Heart right ventricle (tissue), 16 donors: ENCODE results near the gene IFNL1. TPM values are rescaled to one million over a fixed set of nuclear protein-coding genes. Genes with fewer than 3 reads are reported as not detected.
A peak's percentile ranks its signal among the peaks of the same experiment; 100 is the strongest.
"Not testable (repeated sequence)": the region's sequence is repeated elsewhere in the genome, so short reads cannot be mapped to it uniquely, and the experiment has no call there.

Experiments used
- ATAC-seq, 8 donors: fragments of 200-7000 bp; cut with Tn5 transposase; one replicate each; pipeline ENCODE4 v1.9.1; 2020; ENCODE audit warnings: mild to moderate bottlenecking in 8 of 8, moderate library complexity in 8 of 8, moderate number of reproducible peaks in 1 of 8
- DNase-seq, 2 donors: peaks; one replicate each; pipeline ENCODE4 v3.0.0-alpha.2; 2020
- H3K27ac ChIP-seq, 10 donors: fragments of 200-600 bp; sonication (generic) in 2 of 10; one replicate each; pipeline versions ENCODE4 v1.5.0 to v1.8.0; 2020 to 2022; ENCODE audit warnings: mild to moderate bottlenecking in 3 of 10
- H3K27me3 ChIP-seq, 7 donors: fragments of 200-600 bp; one replicate each; pipeline ENCODE4 v1.8.0; 2021 to 2022; ENCODE audit warnings: mild to moderate bottlenecking in 2 of 7
- H3K36me3 ChIP-seq, 9 donors: fragments of 200-600 bp; sonication (generic) in 1 of 9; one replicate each; pipeline versions ENCODE4 v1.5.0 to v1.8.0; 2020 to 2022; ENCODE audit warnings: mild to moderate bottlenecking in 2 of 9
- H3K4me1 ChIP-seq, 9 donors: fragments of 200-600 bp; sonication (generic) in 1 of 9; one replicate each; pipeline versions ENCODE4 v1.5.0 to v1.8.0; 2020 to 2022; ENCODE audit warnings: mild to moderate bottlenecking in 4 of 9
- H3K4me3 ChIP-seq, 10 donors: fragments of 200-600 bp; sonication (generic) in 2 of 10; one replicate each; pipeline versions ENCODE4 v1.5.0 to v1.8.0; 2020 to 2022; ENCODE audit warnings: mild to moderate bottlenecking in 7 of 10, moderate library complexity in 2 of 10
- H3K9me3 ChIP-seq, 11 donors: fragments of 200-600 bp in 10 of 11; sonication (generic) in 2 of 11; one replicate each; pipeline versions ENCODE4 v1.5.0 to v1.8.0; 2013 to 2022; ENCODE audit warnings: mild to moderate bottlenecking in 2 of 11, control low read depth in 1 of 11, moderate library complexity in 1 of 11
- WGBS, 2 donors: extraction: QIAGEN DNeasy Blood & Tissue Kit; methylation state at CpG; one replicate each; pipeline ENCODE4 v1.1.7; 2013; ENCODE audit warnings: inconsistent platforms in 1 of 2; 5-methylcytosine and 5-hydroxymethylcytosine counted together
- intact Hi-C, 10 donors: fragments of 100-400 bp; cut with DNase I; formaldehyde crosslinking; loops; one replicate each; pipeline versions ENCODE4 v1.11.1 to v1.14.2; 2022
- polyA plus RNA-seq, 2 donors: library from polyadenylated mRNA; stranded (reverse); fragments of 200-250 nt; gene quantifications; one replicate each; pipeline ENCODE4 v1.2.3, GENCODE V29; 2013
- total RNA-seq, 10 donors: library from RNA; stranded (reverse); fragmentation: NEBNext Ultra II Directional in 3 of 10; extraction: Animal tissue kit (Norgen Biotek cat#: 25700) in 3 of 10; gene quantifications; one replicate each; pipeline versions ENCODE4 v1.2.1 to v1.2.4, GENCODE V29; 2021 to 2023
- TF ChIP-seq, protein P1 (sequence below), 9 donors: fragments of 200-600 bp; sonication (generic) in 2 of 9; IDR thresholded peaks; one replicate each; pipeline versions ENCODE4 v1.5.0 to v1.8.0; 2021 to 2022; ENCODE audit warnings: antibody characterized with exemption in 9 of 9, mild to moderate bottlenecking in 5 of 9, moderate library complexity in 1 of 9
- donor health status: Arrhythmogenic right ventricular cardiomyopathy.
- donor health status: ischemic (EF 13 %, LVEDD 7.1; RV severe dilation, severe dysfunction).
- donor health status: healthy with polysubstance abuse.
- donor health status: DM: no; HTN: yes; CAD: no.
- donor health status: DM: no; HTN: no; CAD: no.
- donor health status: ischemic (EF 25% LVEDD 6.9; RV normal size, moderate dysfunction).
- donor health status: ischemic (EF 25% LVEDD 5.7; RV mildly dilated, moderate dysfunction).
- donor health status: healthy.
- donor health status: DM: yes; HTN: yes; CAD: no.
- donor health status: Ischemic cardiomyopathy.
- donor health status: ischemic (EF 35%, LVEDD 5.7; RV mildly dilated, moderate dysfunction).
- donor health status: nonischemic (EF 11% LVEDD 7.7; RV severe dilation, severe dysfunction).
- donor health status: DM: yes; HTN: yes; CAD: no.
- donor health status: PGD.
- donor health status: ischemic (EF 29% LVEDD 5.4; RV normal size, mild dysfunction).
- donor health status: nonischemic (EF 23%, LVEDD 6.1; RV moderate dilation, normal function).

The IFNL1 gene
- total and polyA plus RNA-seq, 12 donors: not detected

DNA sequence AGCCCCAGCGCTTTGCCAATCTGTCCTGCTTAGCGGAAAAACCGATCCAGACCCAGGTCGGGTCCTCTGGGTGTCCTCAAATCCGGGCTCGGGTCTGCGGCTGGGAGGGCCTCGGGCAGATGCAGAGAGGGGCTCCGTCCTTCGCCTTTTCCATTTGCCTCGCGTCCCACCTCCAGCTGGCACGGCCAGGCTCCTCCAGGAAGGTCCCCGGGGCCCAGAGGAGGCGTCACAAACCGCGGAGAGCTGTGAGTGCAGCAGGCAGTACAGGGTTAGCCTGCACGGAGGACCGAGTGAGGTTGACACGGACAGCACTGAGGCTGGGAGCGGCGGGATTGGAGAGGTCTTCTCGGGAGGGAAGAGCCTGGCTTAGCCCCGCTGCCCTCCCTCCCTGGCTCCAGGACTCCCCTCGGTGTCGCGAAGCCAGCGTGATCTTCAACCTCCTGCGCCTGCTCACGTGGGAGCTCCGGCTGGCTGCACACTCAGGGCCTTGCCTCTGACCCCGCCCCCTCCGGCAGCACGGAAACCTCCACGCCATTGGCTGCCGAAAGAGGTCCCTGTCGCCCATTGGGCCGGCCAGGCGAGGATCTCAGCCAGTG lies 30.8 kb upstream of the IFNL1 start:
- Histone ChIP-seq H3K27me3 (peaks cover 14 to 83% (median 72%) of the 10 kb centered on the region in 7 donors), H3K36me3 (no peaks in the 10 kb centered on the region), H3K4me3 (no peak overlapping the region), H3K4me1 (peaks cover 0 to 10% (median 0%) of the 10 kb centered on the region in 9 donors), H3K27ac (no peak overlapping the region), H3K9me3 (no peaks in the 10 kb centered on the region)
- TF ChIP-seq, protein P1, sequence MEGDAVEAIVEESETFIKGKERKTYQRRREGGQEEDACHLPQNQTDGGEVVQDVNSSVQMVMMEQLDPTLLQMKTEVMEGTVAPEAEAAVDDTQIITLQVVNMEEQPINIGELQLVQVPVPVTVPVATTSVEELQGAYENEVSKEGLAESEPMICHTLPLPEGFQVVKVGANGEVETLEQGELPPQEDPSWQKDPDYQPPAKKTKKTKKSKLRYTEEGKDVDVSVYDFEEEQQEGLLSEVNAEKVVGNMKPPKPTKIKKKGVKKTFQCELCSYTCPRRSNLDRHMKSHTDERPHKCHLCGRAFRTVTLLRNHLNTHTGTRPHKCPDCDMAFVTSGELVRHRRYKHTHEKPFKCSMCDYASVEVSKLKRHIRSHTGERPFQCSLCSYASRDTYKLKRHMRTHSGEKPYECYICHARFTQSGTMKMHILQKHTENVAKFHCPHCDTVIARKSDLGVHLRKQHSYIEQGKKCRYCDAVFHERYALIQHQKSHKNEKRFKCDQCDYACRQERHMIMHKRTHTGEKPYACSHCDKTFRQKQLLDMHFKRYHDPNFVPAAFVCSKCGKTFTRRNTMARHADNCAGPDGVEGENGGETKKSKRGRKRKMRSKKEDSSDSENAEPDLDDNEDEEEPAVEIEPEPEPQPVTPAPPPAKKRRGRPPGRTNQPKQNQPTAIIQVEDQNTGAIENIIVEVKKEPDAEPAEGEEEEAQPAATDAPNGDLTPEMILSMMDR (IDR thresholded peaks at IDR 0.05): no peak
- 26 to 28% methylated on average over 39 of the region's 39 CpGs for WGBS, 2 donors
- ATAC-seq (peak in 1 of 8 donors; percentile 29), DNase-seq (no peak)
- intact Hi-C loops: no loop called here

DNA sequence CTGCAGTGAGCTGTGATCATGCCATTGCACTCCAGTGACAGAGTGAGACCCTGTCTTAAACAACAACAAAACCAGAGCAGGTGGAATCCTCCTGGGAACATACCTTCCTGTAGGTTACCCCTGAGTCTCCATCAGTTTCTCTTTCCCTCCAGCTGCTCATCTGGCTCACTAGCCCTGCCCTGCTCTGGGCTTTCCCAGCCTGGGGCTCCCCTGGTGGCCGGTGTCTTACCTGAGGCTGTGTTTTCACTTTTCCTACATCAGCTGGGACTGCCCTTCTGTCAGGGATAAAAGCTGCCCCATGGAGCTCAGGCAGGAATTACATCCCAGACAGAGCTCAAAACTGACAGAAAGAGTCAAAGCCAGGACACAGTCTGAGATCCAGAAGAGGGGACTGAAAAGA lies 28.1 kb upstream of the IFNL1 start, which contains the start of gene IFNL2:
Gene IFNL2, plus strand, starts transcription at position 312 of the 400 bp plus-strand sequence. CDS start 173 bp downstream, outside the sequence.
- H3K27me3 ChIP-seq: peaks cover 14 to 71% (median 55%) of the 10 kb centered on the region in 7 donors
- H3K4me3 ChIP-seq: not testable (repeated sequence)

DNA sequence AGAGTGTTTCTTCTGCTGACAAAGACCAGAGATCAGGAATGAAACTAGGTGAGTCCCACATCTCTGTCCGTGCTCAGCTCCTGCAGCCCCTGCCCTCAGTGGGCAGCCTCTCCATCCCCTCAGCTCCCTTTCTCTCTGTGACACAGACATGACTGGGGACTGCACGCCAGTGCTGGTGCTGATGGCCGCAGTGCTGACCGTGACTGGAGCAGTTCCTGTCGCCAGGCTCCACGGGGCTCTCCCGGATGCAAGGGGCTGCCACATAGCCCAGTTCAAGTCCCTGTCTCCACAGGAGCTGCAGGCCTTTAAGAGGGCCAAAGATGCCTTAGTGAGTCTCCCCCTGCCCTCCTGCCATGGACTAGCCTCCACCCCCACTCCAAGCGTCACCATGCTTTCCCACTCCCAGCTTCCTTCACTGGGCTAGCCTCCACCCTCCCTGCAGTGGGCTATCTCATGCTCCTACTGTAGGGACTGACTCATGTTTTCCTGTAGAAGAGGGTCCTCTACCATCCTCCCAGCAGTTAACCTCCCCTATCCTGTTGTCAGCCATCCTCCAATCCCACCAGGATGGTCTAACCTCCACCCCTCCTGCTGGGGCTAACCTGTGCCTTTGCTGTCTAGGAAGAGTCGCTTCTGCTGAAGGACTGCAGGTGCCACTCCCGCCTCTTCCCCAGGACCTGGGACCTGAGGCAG lies 27.5 kb upstream of the IFNL1 start:
- intact Hi-C loops, H3K4me1 ChIP-seq, DNase-seq, H3K36me3 ChIP-seq, H3K27ac ChIP-seq, H3K4me3 ChIP-seq, H3K9me3 ChIP-seq: not testable (repeated sequence)
- 64 to 68% methylated on average over 10 of the region's 10 CpGs for WGBS, 2 donors
- peak in 1 of 8 donors; percentile 9 for ATAC-seq
- H3K27me3 ChIP-seq: peaks cover 13 to 69% (median 49%) of the 10 kb centered on the region in 7 donors

More for the DNA sequence above, 28.1 kb upstream of the IFNL1 start, which contains the start of gene IFNL2:
- H3K9me3 ChIP-seq, ATAC-seq, H3K36me3 ChIP-seq, intact Hi-C loops, H3K27ac ChIP-seq, H3K4me1 ChIP-seq, DNase-seq: not testable (repeated sequence)
- no CpG with 5 or more reads among the region's 1 CpG for WGBS, 2 donors

DNA sequence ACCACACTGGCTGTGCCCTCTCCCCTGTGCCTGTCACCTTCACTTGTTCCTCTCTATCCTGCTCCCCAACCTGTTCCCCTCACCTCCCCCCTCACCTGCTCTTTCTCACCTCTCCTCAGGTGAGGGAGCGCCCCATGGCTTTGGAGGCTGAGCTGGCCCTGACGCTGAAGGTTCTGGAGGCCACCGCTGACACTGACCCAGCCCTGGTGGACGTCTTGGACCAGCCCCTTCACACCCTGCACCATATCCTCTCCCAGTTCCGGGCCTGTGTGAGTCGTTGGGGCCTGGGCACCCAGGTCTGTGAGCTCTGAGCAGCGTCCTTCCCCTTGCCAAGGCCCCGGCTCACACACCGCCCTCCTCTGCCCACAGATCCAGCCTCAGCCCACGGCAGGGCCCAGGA lies 26.8 kb upstream of the IFNL1 start:
- H3K27me3 ChIP-seq: peaks cover 6 to 69% (median 42%) of the 10 kb centered on the region in 7 donors

DNA sequence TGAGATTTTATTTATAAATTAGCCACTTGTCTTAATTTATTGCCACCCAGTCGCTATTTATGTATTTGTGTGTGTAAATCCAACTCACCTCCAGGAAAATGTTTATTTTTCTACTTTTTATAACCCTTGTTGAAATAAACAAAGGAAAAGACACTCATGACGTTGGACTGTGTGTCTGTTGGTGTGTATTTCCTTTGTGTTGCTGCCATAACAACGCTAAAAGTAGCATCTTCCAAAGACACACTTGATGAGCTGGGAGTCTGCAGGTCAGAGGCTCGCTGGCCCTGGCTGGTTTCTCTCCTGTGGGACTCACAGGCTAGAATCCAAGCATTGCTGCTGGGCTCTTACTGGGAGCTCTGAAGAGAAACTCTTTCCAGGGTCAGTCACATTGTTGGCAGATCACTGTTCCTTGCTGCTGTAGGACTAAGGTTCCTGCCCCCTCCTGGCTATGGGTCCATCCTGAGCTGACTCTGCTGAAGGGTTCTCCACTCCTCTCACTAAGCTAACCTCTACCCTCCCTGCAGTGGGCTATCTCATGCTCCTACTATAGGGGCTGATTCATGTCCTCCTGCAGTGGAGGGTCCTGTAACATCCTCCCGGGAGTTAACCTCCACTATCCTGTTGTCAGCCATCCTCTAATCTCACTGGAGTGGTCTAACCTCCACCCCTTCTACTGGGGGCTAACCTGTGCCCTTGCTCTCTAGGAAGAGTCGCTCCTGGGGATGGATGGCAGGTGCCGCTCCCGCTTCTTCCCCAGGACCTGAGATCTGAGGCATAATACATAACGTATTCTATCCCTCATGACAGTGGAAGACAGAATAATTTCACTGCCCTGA lies 26.0 kb upstream of the IFNL1 start:
- no peak overlapping the region for H3K27ac ChIP-seq
- ATAC-seq (no peak), DNase-seq (no peak)
- intact Hi-C loops: no loop called here
- TF ChIP-seq, protein P1 (IDR thresholded peaks at IDR 0.05): no peak
- no peaks in the 10 kb centered on the region for H3K9me3 ChIP-seq
- WGBS, 2 donors: 73% methylated on average over 9 of the region's 9 CpGs
- H3K4me3 ChIP-seq: no peak overlapping the region
- H3K27me3 ChIP-seq: peaks cover 0 to 64% (median 34%) of the 10 kb centered on the region in 7 donors
- H3K36me3 ChIP-seq: no peaks in the 10 kb centered on the region
- H3K4me1 ChIP-seq: peaks cover 0 to 4% (median 0%) of the 10 kb centered on the region in 9 donors

More for the DNA sequence above, 26.8 kb upstream of the IFNL1 start:
- intact Hi-C loops, DNase-seq, H3K9me3 ChIP-seq, ATAC-seq, H3K27ac ChIP-seq, H3K36me3 ChIP-seq, H3K4me1 ChIP-seq, H3K4me3 ChIP-seq: not testable (repeated sequence)
- 67 to 76% methylated on average over 10 of the region's 10 CpGs for WGBS, 2 donors

DNA sequence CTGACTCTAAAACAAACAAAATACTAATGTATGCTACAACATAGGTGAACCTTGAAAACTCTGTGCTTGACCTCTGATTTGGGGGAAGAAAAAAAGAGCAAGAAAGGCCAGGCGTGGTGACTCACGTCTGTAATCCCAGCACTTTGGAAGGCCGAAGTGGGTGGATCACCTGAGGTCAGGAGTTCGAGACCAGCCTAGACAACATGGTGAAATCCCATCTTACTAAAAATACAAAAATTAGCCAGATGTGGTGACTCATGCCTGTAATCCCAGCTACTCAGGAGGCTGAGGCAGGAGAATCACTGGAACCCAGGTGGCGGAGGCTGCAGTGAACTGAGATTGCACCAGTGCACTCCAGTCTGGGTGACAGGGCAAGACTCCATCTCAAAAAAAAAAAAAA lies 22.3 kb upstream of the IFNL1 start:
- ATAC-seq, H3K36me3 ChIP-seq, H3K27ac ChIP-seq, H3K9me3 ChIP-seq, H3K4me1 ChIP-seq, H3K4me3 ChIP-seq, DNase-seq, intact Hi-C loops: not testable (repeated sequence)
- WGBS, 2 donors: 83 to 86% methylated on average over 5 of the region's 5 CpGs
- H3K27me3 ChIP-seq: peaks cover 0 to 70% (median 27%) of the 10 kb centered on the region in 7 donors
